Activated CD4-positive, alpha-beta T cell treated with anti-CD3 and anti-CD28 coated beads, Interleukin-10, Interleukin-2, amounts not matched to agents 100 ng/mL and 50 ng/mL, durations not matched to agents 16 hours and 8 hours (primary cell): ENCODE results near the gene DNM2.
"Not testable (repeated sequence)": the region's sequence is repeated elsewhere in the genome, so short reads cannot be mapped to it uniquely, and the experiment has no call there.

ENCODE experiments used
- DNase-seq: peaks from one replicate; pipeline ENCODE4 v3.0.0-alpha.2; 2020

The DNM2 gene

GRCh38 chr19:10727685-10728201 lies 9.9 kb downstream of the DNM2 start:
- no peak for DNase-seq

- DNase-seq: no peak
Measured at GRCh38 chr19:10729411-10729810, 11.5 kb downstream of the DNM2 start.

- no peak for DNase-seq
Measured at GRCh38 chr19:10730932-10731331, 13.1 kb downstream of the DNM2 start.

GRCh38 chr19:10735741-10736140 lies 17.9 kb downstream of the DNM2 start:
- no peak for DNase-seq

- no peak for DNase-seq
Measured at GRCh38 chr19:10736189-10736588, 18.3 kb downstream of the DNM2 start.

GRCh38 chr19:10736916-10737551 lies 19.2 kb downstream of the DNM2 start:
- DNase-seq: no peak

- DNase-seq: no peak
Measured at GRCh38 chr19:10737722-10738121, 19.8 kb downstream of the DNM2 start.

GRCh38 chr19:10740798-10741197 lies 22.9 kb downstream of the DNM2 start:
- DNase-seq: no peak

GRCh38 chr19:10742476-10742875 lies 24.6 kb downstream of the DNM2 start:
- DNase-seq: no peak

GRCh38 chr19:10744253-10744798 lies 26.4 kb downstream of the DNM2 start:
- no peak for DNase-seq

- DNase-seq: no peak
Measured at GRCh38 chr19:10744801-10745293, 27.0 kb downstream of the DNM2 start.

- DNase-seq: not testable (repeated sequence)
Measured at GRCh38 chr19:10746437-10746836, 28.6 kb downstream of the DNM2 start.

GRCh38 chr19:10747271-10747670 lies 29.4 kb downstream of the DNM2 start:
- no peak for DNase-seq

- DNase-seq: no peak
Measured at GRCh38 chr19:10747674-10748073, 29.8 kb downstream of the DNM2 start.

- no peak for DNase-seq
Measured at GRCh38 chr19:10748195-10748926, 30.5 kb downstream of the DNM2 start.

- DNase-seq: no peak
Measured at GRCh38 chr19:10748927-10749434, 31.1 kb downstream of the DNM2 start.

- no peak for DNase-seq
Measured at GRCh38 chr19:10749435-10750384, 31.8 kb downstream of the DNM2 start.

GRCh38 chr19:10751109-10751953 lies 33.5 kb downstream of the DNM2 start:
- DNase-seq: no peak

- DNase-seq: no peak
Measured at GRCh38 chr19:10752237-10752912, 34.5 kb downstream of the DNM2 start.

GRCh38 chr19:10752913-10753704 lies 35.2 kb downstream of the DNM2 start:
- no peak for DNase-seq
